NCI-H1417 (cell line): ENCODE results near the gene NEK1.

Source experiments
- DNase-seq, 3 experiments: peaks; one replicate each; lab custom pipeline; 2025; lab: John Stamatoyannopoulos, UW

The NEK1 gene

DNA sequence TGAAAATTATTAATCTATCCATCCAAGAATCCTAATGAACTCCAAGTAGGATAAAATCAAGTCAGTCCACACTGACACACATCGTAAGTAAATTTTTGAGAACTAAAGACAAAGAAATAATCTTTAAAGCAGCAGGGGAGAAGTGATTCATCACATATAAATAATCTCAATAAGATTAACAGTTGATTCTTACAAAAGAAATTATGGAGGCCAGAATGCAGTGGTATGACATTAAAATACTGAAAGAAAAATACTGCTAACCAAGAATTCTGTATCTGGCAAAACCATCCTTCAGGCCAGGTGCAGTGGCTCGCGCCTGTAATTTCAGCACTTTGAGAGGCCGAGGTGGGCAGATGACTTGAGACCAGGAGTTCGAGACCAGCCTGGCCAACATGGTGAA lies 245.6 kb downstream of the NEK1 start:
- no peak for DNase-seq

DNA sequence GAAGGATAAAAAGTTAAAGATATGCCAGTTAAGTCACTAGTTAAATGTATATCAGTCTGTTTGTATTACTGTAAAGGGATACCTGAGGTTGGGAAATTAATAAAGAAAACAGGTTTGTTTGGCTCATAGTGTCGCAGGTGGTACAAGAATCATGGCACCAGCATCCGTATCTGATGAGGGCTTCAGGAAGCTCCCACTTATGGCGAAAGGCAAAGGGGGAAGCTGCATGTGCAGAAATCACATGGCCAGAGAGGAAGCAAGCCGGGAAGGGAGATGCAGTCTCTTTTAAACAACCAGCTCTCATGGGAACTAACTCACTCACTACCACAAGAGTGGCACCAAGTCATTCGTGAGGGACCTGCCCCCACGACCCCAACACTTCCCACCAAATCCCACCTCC lies 249.8 kb downstream of the NEK1 start:
- DNase-seq, result no peak

DNA sequence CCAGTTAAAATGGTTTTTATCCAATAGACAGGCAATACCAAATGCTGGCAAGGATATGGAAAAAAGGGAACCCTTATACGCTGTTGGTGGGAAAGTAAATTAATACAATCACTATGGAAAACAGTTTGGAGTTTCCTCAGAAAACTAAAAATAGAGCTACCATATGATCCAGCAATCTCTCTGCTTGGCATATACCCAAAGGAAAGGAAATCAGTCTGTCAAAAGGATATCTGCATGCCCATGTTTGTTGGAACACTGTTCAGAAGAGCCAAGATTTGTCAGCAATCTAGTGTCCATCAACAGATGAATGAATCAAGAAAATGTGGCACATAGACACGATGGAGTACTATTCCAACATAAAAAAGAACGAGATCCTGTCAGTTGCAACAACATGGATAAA lies 250.6 kb downstream of the NEK1 start:
- DNase-seq, result no peak

DNA sequence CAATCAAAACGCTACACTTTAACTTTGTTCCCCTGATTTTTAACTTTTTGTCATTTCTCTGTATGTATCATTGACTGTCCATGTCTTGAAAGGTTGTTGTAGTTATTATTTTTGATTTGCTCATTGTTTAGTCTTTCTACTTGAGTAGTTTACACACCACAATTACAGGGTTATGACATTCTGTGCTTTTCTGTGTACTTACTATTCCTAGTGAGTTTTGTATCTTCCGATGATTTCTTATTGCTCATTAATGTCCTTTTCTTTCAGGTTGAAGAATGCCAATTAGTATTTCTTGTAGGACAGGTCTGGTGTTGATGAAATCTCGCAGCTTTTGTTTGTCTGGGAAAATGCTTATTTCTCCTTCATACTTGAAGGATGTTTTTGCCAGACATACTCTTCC lies 252.4 kb downstream of the NEK1 start:
- peak in 1 of 3 experiments; percentile 11 for DNase-seq

DNA sequence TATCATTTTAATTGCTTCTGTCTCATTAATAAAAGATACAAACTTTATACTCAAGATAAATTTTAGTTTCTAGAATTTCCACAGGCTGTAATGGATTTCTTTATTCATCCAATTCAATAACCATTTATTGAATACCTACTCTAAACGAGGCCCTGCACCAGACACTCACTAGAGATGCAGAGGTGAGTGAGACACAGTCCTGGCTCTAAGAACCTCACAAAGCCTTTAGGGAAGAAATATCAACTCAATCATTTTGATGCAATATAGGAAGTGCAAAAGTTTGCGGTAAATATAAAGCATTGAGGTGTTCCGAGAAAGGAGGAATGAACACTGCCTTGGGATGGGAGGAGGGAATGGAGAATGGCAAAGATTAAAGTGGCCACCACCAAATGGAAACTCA lies 260.0 kb downstream of the NEK1 start:
- no peak for DNase-seq

DNA sequence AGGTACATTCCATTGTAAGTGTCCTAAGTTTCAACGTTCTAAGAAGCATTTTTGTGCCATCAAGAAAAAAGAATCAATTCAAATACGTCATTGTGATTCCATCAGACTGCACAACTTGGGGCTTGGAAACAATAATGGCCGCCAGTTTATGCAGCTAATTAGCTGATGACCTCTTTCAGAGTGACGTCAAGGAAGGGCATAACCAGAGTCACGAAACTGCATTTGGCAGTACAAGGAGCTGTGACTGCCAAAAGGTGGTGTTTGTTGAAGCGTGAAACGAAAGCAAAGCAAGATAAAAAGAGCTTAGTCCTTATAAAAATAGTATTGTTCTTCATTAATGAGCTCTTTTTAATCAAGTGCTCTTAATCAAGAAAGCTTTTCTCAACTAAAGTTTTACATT lies 260.5 kb downstream of the NEK1 start:
- no peak for DNase-seq

DNA sequence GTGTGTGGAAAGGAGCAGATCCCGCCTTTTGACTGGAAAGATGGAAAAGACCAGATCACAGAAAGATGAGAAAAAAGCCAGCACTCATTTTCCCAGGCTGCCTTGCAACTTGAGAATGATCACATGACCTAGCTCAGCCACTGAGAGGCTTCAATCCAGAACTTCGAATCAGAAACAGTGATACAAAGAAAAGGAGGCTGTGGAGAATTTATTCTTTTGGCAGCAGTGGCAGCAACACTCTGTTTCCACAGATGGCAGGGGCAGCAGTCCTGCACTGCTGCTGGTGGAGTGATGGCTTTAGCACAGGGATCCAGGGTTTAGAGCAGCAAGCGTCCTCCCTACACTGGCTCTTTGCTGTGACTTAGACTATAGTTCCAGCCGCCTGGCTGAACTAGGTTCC lies 263.8 kb downstream of the NEK1 start:
- DNase-seq, result no peak

DNA sequence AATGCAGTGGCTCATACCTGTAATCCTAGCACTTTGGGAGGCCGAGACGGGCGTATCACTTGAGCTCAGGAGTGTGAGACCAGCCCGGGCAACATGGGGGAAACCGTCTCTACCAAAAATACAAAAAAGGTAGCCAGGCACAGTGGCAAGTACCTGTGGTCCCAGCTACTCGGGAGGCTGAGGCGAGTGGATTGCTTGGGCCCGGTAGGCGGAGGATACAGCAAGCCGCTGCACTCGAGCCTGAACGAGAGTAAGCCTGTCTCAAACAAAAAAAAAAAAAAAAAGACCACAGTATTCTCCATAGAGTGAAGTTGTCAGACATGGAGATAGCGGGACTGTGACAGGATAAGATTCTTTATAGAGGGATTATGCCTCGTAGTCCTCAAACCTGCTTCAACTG lies 265.5 kb downstream of the NEK1 start:
- DNase-seq, result no peak

DNA sequence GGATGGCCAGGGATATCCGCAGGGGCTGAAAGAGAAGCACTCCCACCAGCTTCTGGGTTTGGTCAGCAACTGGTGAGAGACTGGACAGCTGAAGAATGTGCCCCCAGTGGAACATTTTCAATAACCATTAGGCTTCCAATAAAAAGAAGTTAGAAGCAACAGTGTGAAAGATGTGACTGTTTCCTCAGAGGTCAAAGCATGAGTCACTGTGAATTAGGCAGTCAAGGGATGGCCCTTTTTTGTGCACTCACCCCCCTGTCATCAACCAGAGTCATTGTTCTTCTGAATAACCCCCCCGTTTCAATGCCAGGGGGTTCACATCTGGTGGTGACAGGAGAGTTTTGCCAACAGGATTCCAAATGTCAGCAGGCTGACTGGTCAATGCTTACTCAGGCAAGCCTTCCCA lies 267.1 kb downstream of the NEK1 start:
- DNase-seq, result peak in 2 of 3 experiments; percentile 23 to 25
